ENCODE data around the gene TMEM217.
A peak's percentile ranks its signal among the peaks of the same experiment; 100 is the strongest.

Gene TMEM217

GRCh38 chr6:37242429-37243052 lies 15.4 kb downstream of the TMEM217 start (continued):
- TF ChIP-seq CTCF (tag by site-specific recombination; IDR thresholded peaks at IDR 0.05) (no peak), RBAK (tag by site-specific recombination; IDR thresholded peaks at IDR 0.05) (no peak), ZIC2 (tag by site-specific recombination; IDR thresholded peaks at IDR 0.05) (no peak), OVOL3 (tag by site-specific recombination; IDR thresholded peaks at IDR 0.05) (no peak), KLF8 (tag by site-specific recombination; IDR thresholded peaks at IDR 0.05) (peak; percentile 63; the same call in 1 of the 2 replicates), ZNF354C (tag by site-specific recombination; IDR thresholded peaks at IDR 0.05; ENCODE audit: borderline replicate concordance, low read depth) (no peak), ZNF473 (tag by site-specific recombination; IDR thresholded peaks at IDR 0.05) (no peak), GLI4 (tag by site-specific recombination; IDR thresholded peaks at IDR 0.05) (no peak), ZNF610 (tag by site-specific recombination; IDR thresholded peaks at IDR 0.05; ENCODE audit: borderline replicate concordance) (no peak), ZNF324 (tag by site-specific recombination; IDR thresholded peaks at IDR 0.05) (peak; percentile 43; the same call in 1 of the 2 replicates), ZNF558 (tag by site-specific recombination; IDR thresholded peaks at IDR 0.05) (no peak)

DNA sequence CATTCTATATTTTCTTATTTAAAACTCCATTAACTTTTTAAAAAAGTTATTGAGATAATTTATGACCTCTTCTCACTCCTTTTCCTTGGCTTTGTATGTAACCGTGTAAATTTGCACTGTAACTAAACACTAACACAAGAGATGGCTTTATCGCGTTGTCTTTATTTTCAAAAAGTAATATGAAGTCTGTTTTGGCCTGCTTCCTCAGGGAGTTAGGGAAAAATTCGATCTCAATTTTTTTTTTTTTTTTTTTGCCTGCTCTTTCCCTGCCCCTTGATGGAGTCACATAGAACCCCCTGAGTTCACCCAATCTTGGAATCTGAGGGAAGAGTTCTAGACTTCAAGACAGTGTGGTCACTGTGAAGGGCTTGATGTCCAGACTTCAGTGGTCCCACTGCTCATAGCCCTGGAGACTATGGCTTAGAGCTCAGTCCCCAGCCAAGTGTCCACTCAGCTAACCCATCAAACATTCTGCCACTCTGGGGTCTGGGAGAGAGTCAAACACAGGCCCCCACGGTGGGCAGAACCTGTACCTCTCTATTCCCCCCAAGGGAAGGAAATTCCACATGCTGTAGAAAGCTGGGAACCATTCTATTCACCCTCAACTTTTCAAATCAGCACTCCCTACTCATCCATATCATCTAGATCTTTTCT lies 16.0 kb downstream of the TMEM217 start:
- Histone ChIP-seq H3K36me3 (ENCODE audit: control insufficient read depth in 2 of 2, insufficient read depth in 1 of 2, low read length in 2 of 2) (no peaks in the 10 kb centered on the region), H3K4me1 (ENCODE audit: control insufficient read depth, insufficient read depth, low read length) (peaks cover 6% of the 10 kb centered on the region), H3K27ac (ENCODE audit: extremely low read depth, low read depth, low read length) (no peak overlapping the region), H3K4me3 (ENCODE audit: low read depth, low read length) (no peak overlapping the region), H3K9me3 (ENCODE audit: control insufficient read depth, insufficient read depth, low read depth, low read length) (no peaks in the 10 kb centered on the region)
- CTCF ChIA-PET = interaction anchor here (0.6 to 3.6 kb wide), 8 partner anchors 16 to 229 kb away, joined by 3 to 11 read pairs (median 3); partner anchors contain the start of genes TBC1D22B and TMEM217
- POLR2A ChIA-PET = interaction anchor here (0.5 to 2.7 kb wide), 5 partner anchors 11 to 183 kb away, joined by 3 to 20 read pairs (median 4); partner anchors contain the start of genes TBC1D22B and TMEM217
- TF ChIP-seq ZNF140 (tag by site-specific recombination; IDR thresholded peaks at IDR 0.05) (no peak), ZNF600 (tag by site-specific recombination; IDR thresholded peaks at IDR 0.05) (no peak), ZNF221 (tag by site-specific recombination; IDR thresholded peaks at IDR 0.05; ENCODE audit: borderline replicate concordance) (no peak), ZNF843 (tag by site-specific recombination; IDR thresholded peaks at IDR 0.05) (no peak), ZSCAN16 (tag by site-specific recombination; IDR thresholded peaks at IDR 0.05) (no peak), ZNF274 (IDR thresholded peaks at IDR 0.05; ENCODE audit: low read length) (no peak), ZNF274 (tag by site-specific recombination; IDR thresholded peaks at IDR 0.05; ENCODE audit: borderline replicate concordance) (no peak), ZNF2 (tag by site-specific recombination; IDR thresholded peaks at IDR 0.05) (no peak), ZNF266 (tag by site-specific recombination; IDR thresholded peaks at IDR 0.05; ENCODE audit: low read depth) (no peak), BCL11B (tag by site-specific recombination; IDR thresholded peaks at IDR 0.05; ENCODE audit: low read depth) (no peak), ZNF23 (tag by site-specific recombination; IDR thresholded peaks at IDR 0.05; ENCODE audit: borderline replicate concordance) (no peak), ZNF48 (tag by site-specific recombination; IDR thresholded peaks at IDR 0.05) (no peak), ZNF521 (tag by site-specific recombination; IDR thresholded peaks at IDR 0.05) (no peak), ZBTB17 (tag by site-specific recombination; IDR thresholded peaks at IDR 0.05) (no peak)
